Panc1 (cell line): ENCODE results near the gene CFAP77. TPM values are rescaled to one million over a fixed set of nuclear protein-coding genes. Genes with fewer than 3 reads are reported as not detected.
"Not testable (repeated sequence)": the region's sequence is repeated elsewhere in the genome, so short reads cannot be mapped to it uniquely, and the experiment has no call there.

ENCODE experiments used
- ATAC-seq: fragments of 200-7000 bp; cut with Tn5 transposase; 2 replicates; pipeline ENCODE4 v1.9.1; 2020; ENCODE audit warnings: mild to moderate bottlenecking, moderate library complexity
- BruUV-seq: library from RNA; stranded (reverse); fragments of 400-500 nt; replicated peaks from 2 replicates; lab custom pipeline; 2021; lab: Mats Ljungman, UMichigan
- CTCF ChIA-PET: fragments of 300-600 bp; sonication (Branson Sonifier 250); formaldehyde crosslinking; loops from one replicate; lab custom pipeline; 2022; ENCODE audit warnings: antibody characterized with exemption; lab: Charles Lee
- POLR2A ChIA-PET: fragments of 300-600 bp; sonication (Branson Sonifier 250); formaldehyde crosslinking; loops from one replicate; lab custom pipeline; 2022; ENCODE audit warnings: antibody characterized with exemption; lab: Charles Lee
- DNase-seq: peaks from one replicate; pipeline ENCODE4 v3.0.0-alpha.2; 2010; ENCODE audit warnings: low read depth, low spot score
- H3K27ac ChIP-seq: 2 replicates; pipeline ENCODE4 v1.5.1; 2011; ENCODE audit warnings: mild to moderate bottlenecking, low read length, inconsistent platforms
- H3K27me3 ChIP-seq: fragments of 200-500 bp; sonication (Bioruptor generic); 2 replicates; pipeline ENCODE4 v1.6.0; 2014; ENCODE audit warnings: low read length, inconsistent platforms; ENCODE audit not compliant: control insufficient read depth, insufficient read depth
- H3K36me3 ChIP-seq: fragments of 200-500 bp; sonication (Bioruptor generic); 2 replicates; pipeline ENCODE4 v1.5.1; 2014; ENCODE audit warnings: inconsistent platforms, mild to moderate bottlenecking, low read length, moderate library complexity; ENCODE audit not compliant: control insufficient read depth, insufficient read depth
- H3K4me1 ChIP-seq: 2 replicates; pipeline ENCODE4 v1.5.1; 2011; ENCODE audit warnings: inconsistent platforms, mild to moderate bottlenecking, low read length, moderate library complexity; ENCODE audit not compliant: control insufficient read depth, insufficient read depth
- H3K4me3 ChIP-seq, 2 experiments: 2 replicates each; pipeline ENCODE4 v1.5.1; 2011 to 2012; ENCODE audit warnings: low read depth in 2 of 2, low read length in 2 of 2, mild to moderate bottlenecking in 2 of 2, inconsistent platforms in 1 of 2, moderate library complexity in 1 of 2
- H3K9me3 ChIP-seq: fragments of 200-500 bp; sonication (Bioruptor generic); 2 replicates; pipeline ENCODE4 v1.5.1; 2014; ENCODE audit warnings: low read depth, mild to moderate bottlenecking, inconsistent platforms, low read length, moderate library complexity; ENCODE audit not compliant: control insufficient read depth, insufficient read depth
- CTCF ChIP-seq: fragments of 450-650 bp; IDR thresholded peaks from 2 replicates; pipeline ENCODE4 v1.5.1; 2017; ENCODE audit warnings: mild to moderate bottlenecking
- POLR2AphosphoS5 ChIP-seq: IDR thresholded peaks from 2 replicates; pipeline ENCODE4 v1.6.1; 2012; ENCODE audit warnings: mild to moderate bottlenecking, low read depth, low read length, moderate library complexity
- SIN3A ChIP-seq: IDR thresholded peaks from 2 replicates; pipeline ENCODE4 v1.6.1; 2012; ENCODE audit warnings: low read depth, mild to moderate bottlenecking, low read length, moderate library complexity, borderline replicate concordance; ENCODE audit not compliant: insufficient read depth
- TCF7L2 ChIP-seq: IDR thresholded peaks from 2 replicates; pipeline ENCODE4 v1.6.1; 2011; ENCODE audit warnings: mild to moderate bottlenecking, low read depth, low read length, inconsistent platforms
- in situ Hi-C: cut with HindIII; loops from 2 replicates; pipeline ENCODE4 v1.10.0; 2016; ENCODE audit warnings: low sequenced_read_pairs, low pct_unique_long_range_greater_than_20kb
- intact Hi-C: fragments of 100-400 bp; cut with micrococcal nuclease; formaldehyde crosslinking; loops from one replicate; pipeline ENCODE4 v1.10.0; 2022; ENCODE audit not compliant: unreplicated experiment
- total RNA-seq: library from RNA; stranded (reverse); gene quantifications from one replicate; pipeline ENCODE4 v1.2.1, GENCODE V29; 2021; ENCODE audit not compliant: unreplicated experiment
- TF ChIP-seq, protein P1 (sequence below), 2 experiments: IDR thresholded peaks; 2 replicates each; pipeline ENCODE4 v1.6.1; 2011 to 2012; ENCODE audit warnings: low read depth in 2 of 2, control low read depth in 1 of 2, low read length in 1 of 2, mild to moderate bottlenecking in 1 of 2, moderate library complexity in 1 of 2; ENCODE audit not compliant: insufficient read depth in 1 of 2

CFAP77 gene
- total RNA-seq, 1 experiment from 2014 or later = not detected

- Histone ChIP-seq H3K4me3 (no peak overlapping the region), H3K36me3 (no peaks in the 10 kb centered on the region), H3K9me3 (no peaks in the 10 kb centered on the region), H3K27me3 (no peaks in the 10 kb centered on the region), H3K27ac (no peak overlapping the region), H3K4me1 (no peaks in the 10 kb centered on the region)
- intact Hi-C loops (no loop called here), in situ Hi-C loops (no loop called here)
- DNase-seq (no peak), ATAC-seq (no peak)
- ChIA-PET POLR2A (no interaction called here), CTCF (no interaction called here)
- TF ChIP-seq CTCF = no peak
- TF ChIP-seq TCF7L2 = no peak
- TF ChIP-seq, protein P1, sequence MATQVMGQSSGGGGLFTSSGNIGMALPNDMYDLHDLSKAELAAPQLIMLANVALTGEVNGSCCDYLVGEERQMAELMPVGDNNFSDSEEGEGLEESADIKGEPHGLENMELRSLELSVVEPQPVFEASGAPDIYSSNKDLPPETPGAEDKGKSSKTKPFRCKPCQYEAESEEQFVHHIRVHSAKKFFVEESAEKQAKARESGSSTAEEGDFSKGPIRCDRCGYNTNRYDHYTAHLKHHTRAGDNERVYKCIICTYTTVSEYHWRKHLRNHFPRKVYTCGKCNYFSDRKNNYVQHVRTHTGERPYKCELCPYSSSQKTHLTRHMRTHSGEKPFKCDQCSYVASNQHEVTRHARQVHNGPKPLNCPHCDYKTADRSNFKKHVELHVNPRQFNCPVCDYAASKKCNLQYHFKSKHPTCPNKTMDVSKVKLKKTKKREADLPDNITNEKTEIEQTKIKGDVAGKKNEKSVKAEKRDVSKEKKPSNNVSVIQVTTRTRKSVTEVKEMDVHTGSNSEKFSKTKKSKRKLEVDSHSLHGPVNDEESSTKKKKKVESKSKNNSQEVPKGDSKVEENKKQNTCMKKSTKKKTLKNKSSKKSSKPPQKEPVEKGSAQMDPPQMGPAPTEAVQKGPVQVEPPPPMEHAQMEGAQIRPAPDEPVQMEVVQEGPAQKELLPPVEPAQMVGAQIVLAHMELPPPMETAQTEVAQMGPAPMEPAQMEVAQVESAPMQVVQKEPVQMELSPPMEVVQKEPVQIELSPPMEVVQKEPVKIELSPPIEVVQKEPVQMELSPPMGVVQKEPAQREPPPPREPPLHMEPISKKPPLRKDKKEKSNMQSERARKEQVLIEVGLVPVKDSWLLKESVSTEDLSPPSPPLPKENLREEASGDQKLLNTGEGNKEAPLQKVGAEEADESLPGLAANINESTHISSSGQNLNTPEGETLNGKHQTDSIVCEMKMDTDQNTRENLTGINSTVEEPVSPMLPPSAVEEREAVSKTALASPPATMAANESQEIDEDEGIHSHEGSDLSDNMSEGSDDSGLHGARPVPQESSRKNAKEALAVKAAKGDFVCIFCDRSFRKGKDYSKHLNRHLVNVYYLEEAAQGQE (IDR thresholded peaks at IDR 0.05; ENCODE audit: insufficient read depth in 1 of 2, low read depth in 2 of 2, low read length in 1 of 2) = no peak
- no peak for TF ChIP-seq POLR2AphosphoS5
- no peak for TF ChIP-seq SIN3A
- BruUV-seq = no TSS peak
Observed at GRCh38 chr9:132370592-132370991, 39.4 kb upstream of the CFAP77 start.

GRCh38 chr9:132372177-132373095 lies 37.6 kb upstream of the CFAP77 start:
- CTCF ChIA-PET = no interaction called here
- Histone ChIP-seq H3K27me3 (no peaks in the 10 kb centered on the region), H3K27ac (no peak overlapping the region), H3K9me3 (no peaks in the 10 kb centered on the region), H3K4me1 (no peaks in the 10 kb centered on the region), H3K36me3 (no peaks in the 10 kb centered on the region; the same call in 1 of the 2 replicates), H3K4me3 (no peak overlapping the region)
- ATAC-seq (no peak), DNase-seq (no peak)
- intact Hi-C loops = no loop called here
- TF ChIP-seq POLR2AphosphoS5 (no peak), SIN3A (no peak), CTCF (no peak), TCF7L2 (no peak)
- TF ChIP-seq, protein P1 (IDR thresholded peaks at IDR 0.05; ENCODE audit: insufficient read depth in 1 of 2, low read depth in 2 of 2, low read length in 1 of 2) = no peak
- in situ Hi-C loops = no loop called here
- no TSS peak for BruUV-seq
- POLR2A ChIA-PET = no interaction called here

GRCh38 chr9:132377769-132378168 lies 32.2 kb upstream of the CFAP77 start:
- H3K4me3 ChIP-seq, H3K27ac ChIP-seq, DNase-seq, intact Hi-C loops, H3K9me3 ChIP-seq, CTCF ChIA-PET, in situ Hi-C loops, ATAC-seq, H3K36me3 ChIP-seq, H3K4me1 ChIP-seq, POLR2A ChIA-PET, H3K27me3 ChIP-seq, BruUV-seq: not testable (repeated sequence)
